HEK293 (cell line): ENCODE data around the gene IGSF9B.
A peak's percentile ranks its signal among the peaks of the same experiment; 100 is the strongest.

Source experiments
- CTCF ChIA-PET: fragments of 350-600 bp; formaldehyde crosslinking; extraction: SDS; loops from one replicate; lab custom pipeline; 2021; ENCODE audit warnings: antibody characterized with exemption; lab: Yijun Ruan, JAX
- POLR2A ChIA-PET: fragments of 300-600 bp; formaldehyde crosslinking; extraction: SDS; loops from one replicate; lab custom pipeline; 2020; ENCODE audit warnings: antibody characterized with exemption, inconsistent platforms; lab: Yijun Ruan, JAX
- H3K27ac ChIP-seq: fragments of 200-500 bp; sonication (Bioruptor generic); 2 replicates; pipeline ENCODE4 v1.5.1; 2014; ENCODE audit warnings: low read depth, low read length, control low read depth, inconsistent platforms; ENCODE audit errors: extremely low read depth
- H3K36me3 ChIP-seq, 2 experiments: fragments of 200-500 bp in 1 of 2; sonication (Bioruptor generic) in 1 of 2; 1 replicate in 1 of 2; 2 replicates in 1 of 2; pipeline ENCODE4 v1.5.1; 2014 to 2017; ENCODE audit warnings: inconsistent platforms in 2 of 2, low read length in 2 of 2; ENCODE audit not compliant: control insufficient read depth in 2 of 2, insufficient read depth in 1 of 2
- H3K4me1 ChIP-seq: fragments of 200-500 bp; sonication (Bioruptor generic); 2 replicates; pipeline ENCODE4 v1.5.1; 2014; ENCODE audit warnings: mild to moderate bottlenecking, low read length, inconsistent platforms; ENCODE audit not compliant: control insufficient read depth, insufficient read depth
- H3K4me3 ChIP-seq: 2 replicates; pipeline ENCODE4 v1.5.1; 2011; ENCODE audit warnings: low read depth, mild to moderate bottlenecking, control low read depth, low read length, moderate library complexity
- H3K9me3 ChIP-seq: fragments of 200-500 bp; sonication (Bioruptor generic); 2 replicates; pipeline ENCODE4 v1.5.1; 2014; ENCODE audit warnings: low read depth, low read length, inconsistent platforms; ENCODE audit not compliant: control insufficient read depth, insufficient read depth
- GLI2 ChIP-seq: fragments of 450-650 bp; formaldehyde crosslinking; IDR thresholded peaks from 2 replicates; pipeline ENCODE4; 2017; ENCODE audit warnings: missing biosample characterization, missing genetic modification characterization, low read depth, borderline replicate concordance
- HOXC10 ChIP-seq: sonication (generic); formaldehyde crosslinking; IDR thresholded peaks from 2 replicates; pipeline ENCODE4 v1.8.1; 2023; ENCODE audit warnings: mild to moderate bottlenecking, missing genetic modification reagents
- HOXD13 ChIP-seq: sonication (generic); formaldehyde crosslinking; IDR thresholded peaks from 2 replicates; pipeline ENCODE4 v1.8.0; 2022; ENCODE audit warnings: missing genetic modification reagents, borderline replicate concordance
- KLF16 ChIP-seq: fragments of 450-650 bp; formaldehyde crosslinking; IDR thresholded peaks from 2 replicates; pipeline ENCODE4 v1.5.1; 2017; ENCODE audit warnings: missing biosample characterization, missing genetic modification characterization
- ZFHX2 ChIP-seq: fragments of 450-650 bp; formaldehyde crosslinking; conservative IDR thresholded peaks from 2 replicates; pipeline ENCODE4 v1.5.1; 2016; ENCODE audit warnings: missing biosample characterization, missing genetic modification characterization
- ZIC2 ChIP-seq: fragments of 450-650 bp; formaldehyde crosslinking; IDR thresholded peaks from 2 replicates; pipeline ENCODE4 v1.5.1; 2016; ENCODE audit warnings: missing biosample characterization, missing genetic modification characterization
- ZNF202 ChIP-seq: fragments of 450-650 bp; formaldehyde crosslinking; IDR thresholded peaks from 2 replicates; pipeline ENCODE4 v1.5.1; 2016; ENCODE audit warnings: missing biosample characterization, missing genetic modification characterization, borderline replicate concordance
- ZNF302 ChIP-seq: fragments of 450-650 bp; formaldehyde crosslinking; IDR thresholded peaks from 2 replicates; pipeline ENCODE4 v1.5.1; 2016; ENCODE audit warnings: missing biosample characterization, missing genetic modification characterization, low read depth
- ZNF416 ChIP-seq: fragments of 450-650 bp; formaldehyde crosslinking; IDR thresholded peaks from 2 replicates; pipeline ENCODE4 v1.5.1; 2016; ENCODE audit warnings: missing biosample characterization, missing genetic modification characterization
- ZNF510 ChIP-seq: fragments of 450-650 bp; formaldehyde crosslinking; IDR thresholded peaks from 2 replicates; pipeline ENCODE4 v1.5.1; 2018; ENCODE audit warnings: mild to moderate bottlenecking, missing genetic modification characterization, missing biosample characterization; ENCODE audit not compliant: insufficient replicate concordance
- ZNF610 ChIP-seq: fragments of 450-650 bp; formaldehyde crosslinking; IDR thresholded peaks from 2 replicates; pipeline ENCODE4 v1.5.1; 2016; ENCODE audit warnings: missing biosample characterization, missing genetic modification characterization, borderline replicate concordance
- ZNF621 ChIP-seq: fragments of 450-650 bp; formaldehyde crosslinking; IDR thresholded peaks from 2 replicates; pipeline ENCODE4 v1.5.1; 2017; ENCODE audit warnings: missing biosample characterization, missing genetic modification characterization
- ZNF658 ChIP-seq: fragments of 450-650 bp; formaldehyde crosslinking; IDR thresholded peaks from 2 replicates; pipeline ENCODE4; 2016; ENCODE audit warnings: missing biosample characterization, missing genetic modification characterization
- ZNF768 ChIP-seq: fragments of 450-650 bp; formaldehyde crosslinking; IDR thresholded peaks from 2 replicates; pipeline ENCODE4 v1.5.1; 2018; ENCODE audit warnings: missing biosample characterization, mild to moderate bottlenecking, missing genetic modification characterization
- ZNF776 ChIP-seq: fragments of 450-650 bp; formaldehyde crosslinking; IDR thresholded peaks from 2 replicates; pipeline ENCODE4 v1.5.0; 2017; ENCODE audit warnings: missing biosample characterization, missing genetic modification characterization, borderline replicate concordance
- ZNF791 ChIP-seq: fragments of 450-650 bp; formaldehyde crosslinking; IDR thresholded peaks from 2 replicates; pipeline ENCODE4 v1.5.1; 2016; ENCODE audit warnings: missing biosample characterization, missing genetic modification characterization
- ZNF843 ChIP-seq: fragments of 450-650 bp; formaldehyde crosslinking; IDR thresholded peaks from 2 replicates; pipeline ENCODE4 v1.5.1; 2016; ENCODE audit warnings: missing biosample characterization, missing genetic modification characterization
- TF ChIP-seq, protein P1 (sequence below): fragments of 450-650 bp; formaldehyde crosslinking; IDR thresholded peaks from 2 replicates; pipeline ENCODE4 v1.5.1; 2016; ENCODE audit warnings: missing biosample characterization, missing genetic modification characterization
- TF ChIP-seq, protein P2 (sequence below): fragments of 450-650 bp; formaldehyde crosslinking; IDR thresholded peaks from 2 replicates; pipeline ENCODE4 v1.5.1; 2016; ENCODE audit warnings: missing biosample characterization, missing genetic modification characterization, borderline replicate concordance

IGSF9B gene

DNA sequence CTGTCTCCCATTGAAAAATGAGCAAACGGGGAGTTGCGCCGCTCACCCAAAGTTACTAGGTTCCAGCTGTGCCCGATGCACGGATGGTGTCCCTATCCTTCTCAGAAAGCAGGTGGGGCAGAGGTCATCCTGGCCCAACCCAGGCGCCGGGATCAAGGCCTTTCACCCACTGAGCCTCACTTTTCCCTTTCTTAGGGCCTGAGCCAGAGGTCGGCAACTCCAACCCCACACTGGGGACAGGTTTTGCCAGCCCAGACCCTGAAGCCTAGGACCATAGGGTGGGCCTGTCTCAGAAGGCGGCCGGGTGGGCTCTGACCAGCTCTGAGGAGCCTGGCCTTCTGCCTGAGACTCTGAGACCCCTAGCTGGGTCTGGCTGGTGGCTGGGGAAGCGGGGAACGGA, 6.3 kb downstream of the IGSF9B start (continued):
- TF ChIP-seq ZNF302 (tag by site-specific recombination) = no peak
- no peak for TF ChIP-seq HOXD13 (CRISPR knock-in tag)

DNA sequence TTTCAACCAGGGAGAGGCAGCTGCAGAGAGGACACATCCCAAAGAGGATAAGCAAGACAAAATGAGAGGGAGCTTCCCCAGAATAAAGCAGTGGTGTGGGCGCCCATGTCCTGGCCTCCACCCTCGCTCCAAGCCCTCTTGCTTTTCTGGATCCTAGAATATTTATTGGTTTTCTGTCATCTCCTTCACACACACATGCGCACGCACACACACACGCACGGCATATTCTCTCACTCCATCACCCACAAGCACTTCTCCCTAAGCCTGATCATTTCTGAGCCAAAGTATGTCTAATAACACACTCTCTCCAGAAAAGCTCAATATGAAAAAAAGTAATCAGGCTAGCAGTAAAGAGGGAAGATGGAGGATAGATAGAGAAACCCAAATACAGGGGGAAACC, 7.6 kb downstream of the IGSF9B start:
- peaks cover 14% of the 10 kb centered on the region for H3K4me1 ChIP-seq
- H3K36me3 ChIP-seq = peaks cover 0 to 6% of the 10 kb centered on the region in 2 experiments; a peak in 1 of 3 replicates
- ChIA-PET CTCF (interaction anchor here (0.8 to 2.7 kb wide), 3 partner anchors 9 to 97 kb away, joined by 4 to 10 read pairs (median 5); no protein-coding TSS in a partner anchor), POLR2A (no interaction called here)
- H3K27ac ChIP-seq = no peak overlapping the region
- TF ChIP-seq HOXD13 (CRISPR knock-in tag) = no peak
- TF ChIP-seq ZNF416 = no peak
- no peak for TF ChIP-seq ZNF768 (tag by site-specific recombination)
- no peak for TF ChIP-seq ZNF776 (tag by site-specific recombination)
- no peak for TF ChIP-seq GLI2 (tag by site-specific recombination)
- TF ChIP-seq ZIC2 (tag by site-specific recombination) = no peak
- no peak for TF ChIP-seq ZNF843 (tag by site-specific recombination)
- no peak for TF ChIP-seq KLF16
- no peak for TF ChIP-seq HOXC10 (CRISPR knock-in tag)
- TF ChIP-seq ZNF791 (tag by site-specific recombination) = no peak
- TF ChIP-seq ZNF610 = no peak
- no peak for TF ChIP-seq ZNF658
- TF ChIP-seq ZNF510 (tag by site-specific recombination) = no peak
- no peak for TF ChIP-seq ZNF621
- no peak for TF ChIP-seq ZNF202 (tag by site-specific recombination)
- TF ChIP-seq, protein P1, sequence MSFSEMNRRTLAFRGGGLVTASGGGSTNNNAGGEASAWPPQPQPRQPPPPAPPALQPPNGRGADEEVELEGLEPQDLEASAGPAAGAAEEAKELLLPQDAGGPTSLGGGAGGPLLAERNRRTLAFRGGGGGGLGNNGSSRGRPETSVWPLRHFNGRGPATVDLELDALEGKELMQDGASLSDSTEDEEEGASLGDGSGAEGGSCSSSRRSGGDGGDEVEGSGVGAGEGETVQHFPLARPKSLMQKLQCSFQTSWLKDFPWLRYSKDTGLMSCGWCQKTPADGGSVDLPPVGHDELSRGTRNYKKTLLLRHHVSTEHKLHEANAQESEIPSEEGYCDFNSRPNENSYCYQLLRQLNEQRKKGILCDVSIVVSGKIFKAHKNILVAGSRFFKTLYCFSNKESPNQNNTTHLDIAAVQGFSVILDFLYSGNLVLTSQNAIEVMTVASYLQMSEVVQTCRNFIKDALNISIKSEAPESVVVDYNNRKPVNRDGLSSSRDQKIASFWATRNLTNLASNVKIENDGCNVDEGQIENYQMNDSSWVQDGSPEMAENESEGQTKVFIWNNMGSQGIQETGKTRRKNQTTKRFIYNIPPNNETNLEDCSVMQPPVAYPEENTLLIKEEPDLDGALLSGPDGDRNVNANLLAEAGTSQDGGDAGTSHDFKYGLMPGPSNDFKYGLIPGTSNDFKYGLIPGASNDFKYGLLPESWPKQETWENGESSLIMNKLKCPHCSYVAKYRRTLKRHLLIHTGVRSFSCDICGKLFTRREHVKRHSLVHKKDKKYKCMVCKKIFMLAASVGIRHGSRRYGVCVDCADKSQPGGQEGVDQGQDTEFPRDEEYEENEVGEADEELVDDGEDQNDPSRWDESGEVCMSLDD = no peak
- TF ChIP-seq ZFHX2 (tag by site-specific recombination) = no peak
- H3K9me3 ChIP-seq = no peaks in the 10 kb centered on the region
- no peak overlapping the region for H3K4me3 ChIP-seq

DNA sequence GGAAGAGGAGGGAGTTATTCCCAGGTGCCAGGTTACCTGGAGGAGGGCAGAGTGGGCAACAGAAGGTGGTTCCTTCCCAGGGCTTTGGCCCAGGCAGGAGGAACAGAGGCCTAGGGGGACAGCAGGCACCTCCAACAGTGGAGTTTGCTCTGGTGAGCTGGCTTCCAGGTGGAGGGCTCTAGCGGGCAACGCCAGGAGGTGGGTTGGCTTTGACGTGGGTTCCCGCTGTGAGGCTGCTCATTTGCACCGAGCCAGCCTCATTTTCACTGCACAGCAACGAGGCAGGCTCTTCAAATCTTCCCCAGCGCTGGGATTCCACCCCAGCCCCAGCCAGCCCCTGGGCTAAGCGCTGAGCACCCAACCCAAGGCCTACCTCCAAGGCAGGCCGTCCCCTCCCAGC, 8.1 kb downstream of the IGSF9B start:
- Histone ChIP-seq H3K36me3 (peaks cover 0 to 6% of the 10 kb centered on the region in 2 experiments; a peak in 1 of 3 replicates), H3K4me3 (no peak overlapping the region), H3K27ac (no peak overlapping the region), H3K9me3 (no peaks in the 10 kb centered on the region), H3K4me1 (peaks cover 14% of the 10 kb centered on the region)
- CTCF ChIA-PET = interaction anchor here (0.6 to 4.4 kb wide), 5 partner anchors 9 to 142 kb away, joined by 3 to 19 read pairs (median 5); no protein-coding TSS in a partner anchor
- POLR2A ChIA-PET = interaction anchor here (0.9 to 1.5 kb wide), 3 partner anchors 8 to 89 kb away, joined by 3 to 5 read pairs (median 3); partner anchors contain the start of gene IGSF9B
- TF ChIP-seq, protein P2, sequence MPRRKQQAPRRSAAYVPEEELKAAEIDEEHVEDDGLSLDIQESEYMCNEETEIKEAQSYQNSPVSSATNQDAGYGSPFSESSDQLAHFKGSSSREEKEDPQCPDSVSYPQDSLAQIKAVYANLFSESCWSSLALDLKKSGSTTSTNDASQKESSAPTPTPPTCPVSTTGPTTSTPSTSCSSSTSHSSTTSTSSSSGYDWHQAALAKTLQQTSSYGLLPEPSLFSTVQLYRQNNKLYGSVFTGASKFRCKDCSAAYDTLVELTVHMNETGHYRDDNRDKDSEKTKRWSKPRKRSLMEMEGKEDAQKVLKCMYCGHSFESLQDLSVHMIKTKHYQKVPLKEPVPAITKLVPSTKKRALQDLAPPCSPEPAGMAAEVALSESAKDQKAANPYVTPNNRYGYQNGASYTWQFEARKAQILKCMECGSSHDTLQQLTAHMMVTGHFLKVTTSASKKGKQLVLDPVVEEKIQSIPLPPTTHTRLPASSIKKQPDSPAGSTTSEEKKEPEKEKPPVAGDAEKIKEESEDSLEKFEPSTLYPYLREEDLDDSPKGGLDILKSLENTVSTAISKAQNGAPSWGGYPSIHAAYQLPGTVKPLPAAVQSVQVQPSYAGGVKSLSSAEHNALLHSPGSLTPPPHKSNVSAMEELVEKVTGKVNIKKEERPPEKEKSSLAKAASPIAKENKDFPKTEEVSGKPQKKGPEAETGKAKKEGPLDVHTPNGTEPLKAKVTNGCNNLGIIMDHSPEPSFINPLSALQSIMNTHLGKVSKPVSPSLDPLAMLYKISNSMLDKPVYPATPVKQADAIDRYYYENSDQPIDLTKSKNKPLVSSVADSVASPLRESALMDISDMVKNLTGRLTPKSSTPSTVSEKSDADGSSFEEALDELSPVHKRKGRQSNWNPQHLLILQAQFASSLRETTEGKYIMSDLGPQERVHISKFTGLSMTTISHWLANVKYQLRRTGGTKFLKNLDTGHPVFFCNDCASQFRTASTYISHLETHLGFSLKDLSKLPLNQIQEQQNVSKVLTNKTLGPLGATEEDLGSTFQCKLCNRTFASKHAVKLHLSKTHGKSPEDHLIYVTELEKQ (tag by site-specific recombination) = no peak
- peak; percentile 38 for TF ChIP-seq ZIC2 (tag by site-specific recombination)
